ENCODE measurements around the gene LRRC75A.

DNA sequence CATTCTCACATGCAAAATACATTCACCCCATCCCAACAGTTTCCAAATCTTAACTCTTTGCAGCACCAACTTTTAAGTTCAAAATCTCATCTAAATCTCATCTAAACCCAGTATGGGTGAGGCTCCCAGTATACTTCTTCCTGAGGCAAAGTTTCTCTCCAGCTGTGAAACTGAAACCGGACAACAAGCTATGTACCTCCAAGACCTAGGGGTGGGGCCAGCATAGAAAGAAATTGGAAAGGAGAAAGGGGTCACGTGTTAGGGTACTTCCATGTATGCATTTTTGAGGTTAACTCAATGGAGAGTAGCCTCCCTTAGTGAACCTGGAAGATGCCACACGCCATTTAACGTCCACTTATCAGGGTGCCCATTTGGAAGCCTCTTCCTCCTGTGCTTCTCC lies 23.9 kb upstream of the LRRC75A start:
- TF ChIP-seq, protein P1, sequence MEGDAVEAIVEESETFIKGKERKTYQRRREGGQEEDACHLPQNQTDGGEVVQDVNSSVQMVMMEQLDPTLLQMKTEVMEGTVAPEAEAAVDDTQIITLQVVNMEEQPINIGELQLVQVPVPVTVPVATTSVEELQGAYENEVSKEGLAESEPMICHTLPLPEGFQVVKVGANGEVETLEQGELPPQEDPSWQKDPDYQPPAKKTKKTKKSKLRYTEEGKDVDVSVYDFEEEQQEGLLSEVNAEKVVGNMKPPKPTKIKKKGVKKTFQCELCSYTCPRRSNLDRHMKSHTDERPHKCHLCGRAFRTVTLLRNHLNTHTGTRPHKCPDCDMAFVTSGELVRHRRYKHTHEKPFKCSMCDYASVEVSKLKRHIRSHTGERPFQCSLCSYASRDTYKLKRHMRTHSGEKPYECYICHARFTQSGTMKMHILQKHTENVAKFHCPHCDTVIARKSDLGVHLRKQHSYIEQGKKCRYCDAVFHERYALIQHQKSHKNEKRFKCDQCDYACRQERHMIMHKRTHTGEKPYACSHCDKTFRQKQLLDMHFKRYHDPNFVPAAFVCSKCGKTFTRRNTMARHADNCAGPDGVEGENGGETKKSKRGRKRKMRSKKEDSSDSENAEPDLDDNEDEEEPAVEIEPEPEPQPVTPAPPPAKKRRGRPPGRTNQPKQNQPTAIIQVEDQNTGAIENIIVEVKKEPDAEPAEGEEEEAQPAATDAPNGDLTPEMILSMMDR (IDR thresholded peaks at IDR 0.05) = no peak
- TF ChIP-seq POLR2AphosphoS5 (IDR thresholded peaks at IDR 0.05) = no peak
- no peak for TF ChIP-seq POLR2A (IDR thresholded peaks at IDR 0.05)
